GM20000 (cell line): ENCODE measurements around the gene EFCAB10.

Experiments used
- DNase-seq: peaks from one replicate; pipeline ENCODE4 v3.0.0; 2012; ENCODE audit warnings: low spot score
- TF ChIP-seq, protein P1 (sequence below): IDR thresholded peaks from 2 replicates; pipeline ENCODE4 v1.5.1; 2012; ENCODE audit warnings: mild to moderate bottlenecking, control low read depth; ENCODE audit errors: extremely low read depth, missing control alignments

The EFCAB10 gene

DNA sequence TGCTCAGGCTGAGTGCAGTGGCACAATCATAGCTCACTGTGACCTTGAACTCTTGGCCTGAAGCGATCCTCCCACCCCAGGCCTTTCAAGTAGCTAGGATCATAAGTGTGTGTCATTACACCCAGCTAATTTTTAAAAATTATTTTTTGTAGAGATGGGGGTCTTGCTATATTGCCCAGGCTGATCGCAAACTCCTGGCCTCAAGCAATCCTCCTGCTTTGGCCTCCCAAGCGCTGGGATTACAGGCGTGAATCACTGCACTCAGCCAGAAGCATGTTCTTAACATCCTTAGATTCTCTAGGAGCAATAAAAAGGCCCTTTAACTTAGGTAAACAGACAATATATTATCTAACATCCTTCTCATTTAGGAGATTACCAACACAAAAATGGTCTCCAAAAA, 38.3 kb upstream of the EFCAB10 start:
- DNase-seq, result no peak
- TF ChIP-seq, protein P1, sequence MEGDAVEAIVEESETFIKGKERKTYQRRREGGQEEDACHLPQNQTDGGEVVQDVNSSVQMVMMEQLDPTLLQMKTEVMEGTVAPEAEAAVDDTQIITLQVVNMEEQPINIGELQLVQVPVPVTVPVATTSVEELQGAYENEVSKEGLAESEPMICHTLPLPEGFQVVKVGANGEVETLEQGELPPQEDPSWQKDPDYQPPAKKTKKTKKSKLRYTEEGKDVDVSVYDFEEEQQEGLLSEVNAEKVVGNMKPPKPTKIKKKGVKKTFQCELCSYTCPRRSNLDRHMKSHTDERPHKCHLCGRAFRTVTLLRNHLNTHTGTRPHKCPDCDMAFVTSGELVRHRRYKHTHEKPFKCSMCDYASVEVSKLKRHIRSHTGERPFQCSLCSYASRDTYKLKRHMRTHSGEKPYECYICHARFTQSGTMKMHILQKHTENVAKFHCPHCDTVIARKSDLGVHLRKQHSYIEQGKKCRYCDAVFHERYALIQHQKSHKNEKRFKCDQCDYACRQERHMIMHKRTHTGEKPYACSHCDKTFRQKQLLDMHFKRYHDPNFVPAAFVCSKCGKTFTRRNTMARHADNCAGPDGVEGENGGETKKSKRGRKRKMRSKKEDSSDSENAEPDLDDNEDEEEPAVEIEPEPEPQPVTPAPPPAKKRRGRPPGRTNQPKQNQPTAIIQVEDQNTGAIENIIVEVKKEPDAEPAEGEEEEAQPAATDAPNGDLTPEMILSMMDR, result no peak

DNA sequence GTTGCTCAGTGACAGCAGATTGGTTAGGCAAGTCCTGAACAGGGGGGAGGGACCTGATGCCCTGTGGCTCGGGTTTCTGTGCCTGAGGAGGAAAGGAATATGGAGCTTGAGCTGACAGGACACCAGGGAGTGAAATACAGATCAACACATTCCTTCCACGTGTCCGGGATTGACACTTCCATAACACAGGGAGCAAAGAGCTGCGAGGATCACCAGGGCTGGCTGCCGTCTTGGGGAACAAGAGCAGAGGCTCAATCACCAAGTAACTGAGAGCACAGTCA, 36.7 kb upstream of the EFCAB10 start:
- no peak for DNase-seq
- TF ChIP-seq, protein P1, result no peak

DNA sequence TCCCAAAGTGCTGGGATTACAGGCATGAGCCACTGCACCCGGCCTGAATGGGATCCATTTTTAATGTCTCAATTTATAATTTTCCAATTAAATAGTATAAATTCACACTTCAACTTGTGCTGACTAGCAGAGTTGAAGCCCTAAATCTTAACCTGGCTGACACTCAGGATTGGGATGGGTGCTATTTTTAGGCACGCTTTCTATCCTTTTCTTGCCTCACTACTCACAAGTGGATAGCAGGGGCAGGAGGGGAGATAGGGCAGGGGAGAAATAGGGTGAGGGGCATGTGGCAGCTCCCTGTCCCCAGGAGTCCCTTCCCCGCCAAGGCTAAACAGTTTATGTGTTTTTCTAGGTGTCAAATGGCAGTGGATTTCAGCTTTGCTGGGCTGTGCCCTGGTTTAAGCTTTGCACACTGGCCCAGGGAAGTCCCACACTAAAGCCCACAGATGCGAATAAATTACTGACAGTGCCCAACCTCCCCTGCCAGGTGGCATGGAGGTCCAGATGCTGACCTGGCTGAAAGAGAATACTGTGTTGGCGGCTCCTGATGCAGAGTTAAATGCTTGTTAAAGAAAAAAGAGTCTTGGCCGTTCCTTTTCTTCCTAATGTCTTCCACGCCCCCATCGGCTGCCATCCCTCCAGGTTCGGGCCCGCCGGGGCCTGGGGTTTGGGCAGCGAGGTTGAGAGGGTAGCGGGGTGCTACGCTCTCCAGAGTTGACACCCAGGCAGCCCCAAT, 36.2 kb upstream of the EFCAB10 start:
- DNase-seq, result no peak
- TF ChIP-seq, protein P1, result no peak

DNA sequence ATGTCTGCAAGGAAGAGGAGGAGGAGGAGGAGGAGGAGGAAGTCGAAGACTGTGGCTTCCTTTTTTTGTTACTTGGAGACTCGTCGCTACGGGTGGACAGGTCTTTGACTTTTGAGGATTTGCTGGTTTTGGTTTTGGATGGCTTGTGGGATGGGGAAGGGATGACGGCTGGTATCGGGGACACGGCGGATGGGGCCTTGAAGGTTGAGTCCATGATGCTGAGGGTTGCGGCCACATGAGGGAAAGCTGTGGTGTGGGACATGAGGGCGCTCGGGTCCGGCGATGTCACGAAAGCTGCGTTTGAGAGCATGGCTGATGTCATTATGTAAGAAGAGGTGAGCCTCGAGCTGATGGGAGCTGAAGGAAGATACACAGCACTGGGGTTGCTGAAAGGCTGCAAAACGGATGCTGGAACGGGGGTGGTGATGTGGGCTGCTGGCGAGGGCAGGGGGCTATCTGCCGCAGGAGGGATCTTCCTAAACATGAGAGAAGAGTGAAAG, 33.1 kb upstream of the EFCAB10 start:
- DNase-seq, result no peak
- TF ChIP-seq, protein P1, result no peak

DNA sequence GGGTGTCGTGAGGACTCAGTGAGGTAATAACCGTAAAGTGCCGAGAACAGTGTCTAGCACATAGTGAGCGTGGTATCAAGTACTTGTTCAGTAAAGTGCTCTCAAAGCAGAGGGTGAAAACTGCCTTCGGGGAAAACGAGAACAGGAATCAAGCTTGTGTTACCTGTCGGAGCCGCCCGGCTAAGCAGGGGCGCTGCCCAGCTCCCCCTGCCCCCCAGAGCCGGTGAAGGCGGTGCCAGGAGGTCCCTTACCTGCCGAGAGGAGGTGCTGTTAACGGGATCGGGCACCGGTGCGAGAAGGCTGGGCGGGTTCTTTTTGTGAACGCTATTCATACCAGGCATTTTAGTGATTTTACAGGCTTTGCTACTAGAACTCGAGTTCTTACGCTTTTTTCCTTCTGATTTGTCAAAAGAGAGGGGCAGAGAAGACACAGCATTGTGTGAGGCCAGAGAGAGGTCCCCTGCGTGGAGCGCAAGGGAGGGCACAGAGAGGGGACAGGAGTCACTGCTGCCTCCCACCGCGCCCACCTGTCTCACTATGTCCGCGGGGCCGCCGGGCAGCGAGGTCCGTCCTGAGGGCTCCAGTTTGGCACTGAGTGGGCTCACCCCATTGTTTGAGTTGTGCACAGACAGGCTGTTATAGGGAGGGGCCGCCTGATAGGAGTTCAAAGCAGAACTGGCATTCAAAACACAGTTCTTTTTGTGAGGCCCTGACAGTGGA, 32.5 kb upstream of the EFCAB10 start:
- TF ChIP-seq, protein P1, result no peak
- DNase-seq, result no peak

DNA sequence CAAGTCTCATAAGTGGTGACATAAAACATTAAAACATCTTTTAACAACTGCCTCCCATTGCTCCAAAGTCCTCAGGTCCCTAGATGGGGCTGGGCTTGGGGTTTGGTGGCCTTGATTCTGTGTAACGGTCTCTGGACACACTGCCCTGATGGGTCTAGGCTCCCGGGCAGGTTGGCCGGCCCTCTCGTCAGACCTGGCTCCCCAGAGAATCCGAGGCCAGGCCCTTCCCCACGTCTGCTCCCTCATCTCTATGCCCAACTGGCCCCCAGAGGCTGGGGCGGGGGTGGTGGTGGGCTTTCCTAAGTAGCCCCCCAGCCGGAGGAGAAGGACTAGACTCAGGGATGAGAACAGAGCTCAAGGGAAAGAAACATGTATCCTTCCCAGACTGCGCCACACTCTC, 31.5 kb upstream of the EFCAB10 start:
- TF ChIP-seq, protein P1, result no peak
- DNase-seq, result no peak
